ENCODE measurements around the gene POR.
"Not testable (repeated sequence)": the region's sequence is repeated elsewhere in the genome, so short reads cannot be mapped to it uniquely, and the experiment has no call there.

GRCh38 chr7:76005004-76005403, 90.0 kb downstream of the POR start:
- not testable (repeated sequence) for TF ChIP-seq CTCF (IDR thresholded peaks at IDR 0.05); POLR2AphosphoS5 (IDR thresholded peaks at IDR 0.05); EP300 (IDR thresholded peaks at IDR 0.05); POLR2A (IDR thresholded peaks at IDR 0.05; ENCODE audit: low read depth)

Data from esophagus muscularis mucosa (tissue), 4 donors.